Tibial artery (tissue), 4 donors: ENCODE data around the gene APBA2.

ENCODE experiments used
- DNase-seq, 2 donors: peaks; one replicate each; pipeline ENCODE4 v3.0.0-alpha.2; 2019
- H3K27ac ChIP-seq, 2 donors: fragments of 200-600 bp; sonication (generic) in 1 of 2; 1 replicate in 1 of 2; 2 replicates in 1 of 2; pipeline ENCODE4 v1.5.1; 2018 to 2019; ENCODE audit warnings: mild to moderate bottlenecking in 1 of 2
- H3K27me3 ChIP-seq, 2 donors: fragments of 200-600 bp; sonication (generic) in 1 of 2; one replicate each; pipeline versions ENCODE4 v1.5.1 to v1.6.0; 2016 to 2019
- H3K36me3 ChIP-seq, 3 donors: fragments of 200-600 bp; sonication (generic) in 2 of 3; one replicate each; pipeline ENCODE4 v1.5.1; 2016 to 2019; ENCODE audit warnings: mild to moderate bottlenecking in 2 of 3
- H3K4me1 ChIP-seq, 4 donors: fragments of 200-600 bp; sonication (generic) in 2 of 4; 1 replicate in 3 of 4; 2 replicates in 1 of 4; pipeline ENCODE4 v1.5.1; 2016 to 2019
- H3K4me3 ChIP-seq, 2 donors: fragments of 200-600 bp; sonication (generic) in 1 of 2; 1 replicate in 1 of 2; 2 replicates in 1 of 2; pipeline ENCODE4 v1.5.1; 2018 to 2019; ENCODE audit warnings: mild to moderate bottlenecking in 2 of 2
- H3K9me3 ChIP-seq, 3 donors: fragments of 200-600 bp; sonication (generic) in 1 of 3; one replicate each; pipeline ENCODE4 v1.5.1; 2016 to 2019
- CTCF ChIP-seq, 2 experiments: fragments of 200-600 bp in 1 of 2; fragments of 450-650 bp in 1 of 2; IDR thresholded peaks; one replicate each; pipeline ENCODE4 v1.5.1; 2017 to 2019; ENCODE audit warnings: antibody characterized with exemption in 2 of 2, mild to moderate bottlenecking in 1 of 2, moderate library complexity in 1 of 2
- intact Hi-C: fragments of 100-400 bp; cut with DNase I; formaldehyde crosslinking; loops from one replicate; pipeline ENCODE4 v1.15.0; 2023; ENCODE audit warnings: low total_unique reads

The APBA2 gene

GRCh38 chr15:29142129-29142747, 256.5 kb downstream of the APBA2 start:
- Histone ChIP-seq H3K4me3 (no peak overlapping the region), H3K36me3 (no peaks in the 10 kb centered on the region), H3K27ac (no peak overlapping the region), H3K4me1 (peaks cover 0 to 7% (median 2%) of the 10 kb centered on the region in 4 donors), H3K27me3 (peaks cover 0 to 43% of the 10 kb centered on the region in 2 donors), H3K9me3 (no peaks in the 10 kb centered on the region)
- TF ChIP-seq CTCF (IDR thresholded peaks at IDR 0.05), result no peak
- peak in 1 of 2 donors; percentile 33 for DNase-seq
- intact Hi-C loops, result no loop called here

DNA sequence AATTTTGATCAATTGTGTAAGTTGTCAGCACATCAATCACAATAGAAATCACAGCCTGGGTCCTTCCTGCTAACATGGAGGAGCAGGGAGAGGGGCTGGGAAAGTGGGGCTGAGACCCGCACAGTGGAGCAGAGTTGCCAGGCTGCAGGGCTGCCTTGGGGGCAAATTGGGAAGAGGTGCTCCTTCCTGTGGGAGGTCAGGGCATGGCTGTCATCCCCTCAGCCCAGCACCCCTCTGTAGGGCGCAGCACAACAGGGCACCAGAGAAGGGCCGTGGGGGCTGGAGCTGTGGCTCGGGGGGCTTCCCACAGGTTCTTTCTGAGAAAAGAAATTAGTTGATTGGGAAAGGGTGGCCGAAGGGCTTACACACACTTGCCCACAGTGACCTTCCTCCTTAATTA, 257.5 kb downstream of the APBA2 start:
- TF ChIP-seq CTCF (IDR thresholded peaks at IDR 0.05), result no peak
- no peak for DNase-seq
- intact Hi-C loops, result no loop called here
- Histone ChIP-seq H3K27me3 (peaks cover 0 to 37% of the 10 kb centered on the region in 2 donors), H3K9me3 (no peaks in the 10 kb centered on the region), H3K36me3 (no peaks in the 10 kb centered on the region), H3K4me1 (peaks cover 0 to 7% (median 2%) of the 10 kb centered on the region in 4 donors), H3K27ac (no peak overlapping the region), H3K4me3 (no peak overlapping the region)

DNA sequence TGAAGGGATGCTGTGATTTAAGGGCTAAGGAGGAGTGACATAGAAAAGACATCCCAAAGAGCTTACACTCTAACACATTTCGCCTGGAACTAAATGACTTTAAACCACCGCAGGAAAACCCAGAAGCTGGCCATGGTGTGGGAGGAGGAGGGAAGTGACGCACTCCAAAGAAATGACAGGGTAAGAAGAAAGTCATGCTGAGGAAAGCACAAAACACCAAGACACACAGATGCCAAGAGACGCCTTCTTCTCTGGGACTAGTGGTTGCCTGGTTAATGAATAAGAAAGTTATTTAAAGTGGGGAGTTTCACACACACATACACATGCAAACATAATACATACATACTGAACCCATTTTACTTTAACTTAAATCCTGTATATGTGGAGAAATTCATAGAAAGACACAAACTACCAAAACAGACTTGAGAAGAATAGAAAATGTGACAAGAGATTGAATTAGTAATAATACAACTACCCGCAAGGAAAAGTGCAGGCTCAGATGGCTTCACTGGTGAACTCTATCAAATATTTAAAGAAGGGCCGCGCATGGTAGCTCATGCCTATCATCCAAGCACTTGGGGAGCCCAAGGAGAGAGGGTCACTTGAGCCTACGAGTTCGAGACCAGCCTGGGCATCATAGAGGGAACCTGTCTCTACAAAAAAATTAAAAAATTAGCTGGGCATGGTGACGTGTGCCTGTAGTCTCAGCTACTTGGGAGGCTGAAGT, 258.3 kb downstream of the APBA2 start:
- TF ChIP-seq CTCF (IDR thresholded peaks at IDR 0.05), result no peak
- Histone ChIP-seq H3K36me3 (no peaks in the 10 kb centered on the region), H3K27ac (no peak overlapping the region), H3K9me3 (no peaks in the 10 kb centered on the region), H3K4me1 (peaks cover 0 to 7% (median 2%) of the 10 kb centered on the region in 4 donors), H3K4me3 (no peak overlapping the region), H3K27me3 (peaks cover 0 to 31% of the 10 kb centered on the region in 2 donors)
- no peak for DNase-seq
- intact Hi-C loops, result no loop called here

DNA sequence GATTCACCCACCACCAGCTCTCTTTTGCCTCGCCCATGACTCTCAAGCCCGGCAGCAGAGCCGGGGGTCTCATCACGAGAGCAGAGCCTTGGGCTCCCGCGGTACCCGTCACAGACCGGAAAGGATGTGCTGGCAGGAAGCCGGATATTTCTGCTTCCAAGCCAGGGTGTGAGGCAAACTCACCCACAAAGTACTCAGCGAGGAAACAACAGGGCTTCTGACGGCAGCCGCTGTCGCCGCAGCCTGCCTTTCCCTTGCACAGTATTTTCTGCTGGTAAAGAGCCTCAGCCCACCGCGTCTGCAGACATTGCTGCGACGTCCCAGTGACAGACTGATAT, 263.9 kb downstream of the APBA2 start:
- H3K27ac ChIP-seq, result no peak overlapping the region
- intact Hi-C loops, result no loop called here
- H3K27me3 ChIP-seq, result no peaks in the 10 kb centered on the region
- H3K4me1 ChIP-seq, result no peaks in the 10 kb centered on the region
- H3K9me3 ChIP-seq, result no peaks in the 10 kb centered on the region
- no peak for TF ChIP-seq CTCF (IDR thresholded peaks at IDR 0.05)
- H3K36me3 ChIP-seq, result no peaks in the 10 kb centered on the region
- no peak overlapping the region for H3K4me3 ChIP-seq
- DNase-seq, result no peak

DNA sequence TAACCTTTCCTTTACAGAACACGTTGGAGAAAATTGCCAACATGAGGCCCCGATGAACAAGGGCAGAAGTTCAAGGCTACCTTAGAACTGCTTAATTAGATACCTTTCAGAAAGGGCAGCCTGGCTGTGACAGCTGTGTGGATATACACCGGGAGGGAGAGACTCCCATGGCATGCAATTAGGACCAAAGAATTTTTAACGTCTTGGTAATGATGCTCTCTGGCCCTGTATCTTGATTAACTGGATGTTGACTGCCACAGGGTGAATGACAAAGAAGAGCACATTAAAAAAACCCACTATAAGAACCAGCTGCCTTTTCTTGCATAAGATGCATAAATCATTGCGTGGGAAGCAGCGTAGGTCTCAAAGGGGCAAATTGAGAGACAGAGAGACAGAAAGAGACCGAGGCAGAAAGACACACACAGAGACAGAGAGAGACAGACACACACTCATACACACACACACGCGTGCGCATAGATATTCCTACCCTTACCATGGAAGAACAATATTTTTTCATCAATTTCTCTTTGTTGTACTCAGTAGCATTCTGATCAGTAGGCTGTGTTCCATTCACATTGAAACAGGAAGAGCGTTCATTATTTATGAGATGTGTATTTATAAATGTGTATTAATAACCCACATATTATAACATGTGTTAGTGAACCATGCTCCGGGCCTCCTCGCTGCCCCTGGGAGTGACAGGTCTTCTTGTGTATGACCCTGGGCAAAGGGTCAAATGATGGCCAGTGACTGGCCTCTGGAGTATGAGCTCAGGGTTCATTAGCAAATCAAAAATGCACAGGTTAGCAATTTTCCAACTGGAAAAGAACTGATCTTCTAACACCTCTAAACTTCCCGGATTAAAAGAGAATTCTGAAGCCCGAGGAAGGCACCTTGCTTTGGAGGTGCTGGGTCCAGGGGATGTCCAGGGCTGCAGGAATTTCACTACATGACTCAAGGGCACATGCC, 265.0 kb downstream of the APBA2 start:
- Histone ChIP-seq H3K4me1 (no peaks in the 10 kb centered on the region), H3K4me3 (no peak overlapping the region), H3K36me3 (no peaks in the 10 kb centered on the region), H3K27ac (no peak overlapping the region), H3K9me3 (no peaks in the 10 kb centered on the region), H3K27me3 (no peaks in the 10 kb centered on the region)
- intact Hi-C loops, result no loop called here
- no peak for TF ChIP-seq CTCF (IDR thresholded peaks at IDR 0.05)
- no peak for DNase-seq
